PFSK-1 (cell line): ENCODE measurements around the gene STAB1.

Experiments
- FOXP2 ChIP-seq: optimal IDR thresholded peaks from 2 replicates; pipeline ENCODE3; 2011; ENCODE audit warnings: borderline replicate concordance, control low read depth, inconsistent platforms; ENCODE audit not compliant: insufficient read depth; ENCODE audit errors: extremely low read length, extremely low read depth
- POLR2AphosphoS5 ChIP-seq: IDR thresholded peaks from 2 replicates; pipeline ENCODE4 v1.6.1; 2012; ENCODE audit warnings: low read depth, mild to moderate bottlenecking, control low read depth, low read length, moderate library complexity
- REST ChIP-seq, 2 experiments: IDR thresholded peaks; 2 replicates each; pipeline versions ENCODE4 v1.6.1 to v1.8.0; 2011 to 2012; ENCODE audit warnings: low read depth in 2 of 2, low read length in 2 of 2, control low read depth in 1 of 2, inconsistent platforms in 1 of 2, mild to moderate bottlenecking in 1 of 2, moderate library complexity in 1 of 2; ENCODE audit not compliant: insufficient read depth in 1 of 2
- SIN3A ChIP-seq: IDR thresholded peaks from 2 replicates; pipeline ENCODE4 v1.6.1; 2012; ENCODE audit warnings: mild to moderate bottlenecking, low read length, moderate library complexity, borderline replicate concordance; ENCODE audit not compliant: insufficient read depth
- TAF1 ChIP-seq: IDR thresholded peaks from 2 replicates; pipeline ENCODE4 v1.6.1; 2012; ENCODE audit warnings: low read length, control low read depth, borderline replicate concordance; ENCODE audit not compliant: insufficient read depth

The STAB1 gene

GRCh38 chr3:52492059-52492458 lies 3.1 kb upstream of the STAB1 start:
- TF ChIP-seq POLR2AphosphoS5 (no peak), FOXP2 (no peak), SIN3A (no peak), REST (IDR thresholded peaks at IDR 0.05; ENCODE audit: insufficient read depth in 1 of 2, low read depth in 2 of 2, low read length in 2 of 2) (no peak), TAF1 (no peak)

- TF ChIP-seq SIN3A: no peak
- no peak for TF ChIP-seq REST (IDR thresholded peaks at IDR 0.05; ENCODE audit: insufficient read depth in 1 of 2, low read depth in 2 of 2, low read length in 2 of 2)
These were observed 1.7 kb upstream of the STAB1 start for GRCh38 chr3:52493232-52494017.

- TF ChIP-seq SIN3A (no peak), FOXP2 (no peak), POLR2AphosphoS5 (no peak), REST (IDR thresholded peaks at IDR 0.05; ENCODE audit: insufficient read depth in 1 of 2, low read depth in 2 of 2, low read length in 2 of 2) (no peak), TAF1 (no peak)
These were observed 693 bp upstream of the STAB1 start for GRCh38 chr3:52494445-52494844.

GRCh38 chr3:52495777-52496602 lies 852 bp downstream of the STAB1 start:
- no peak for TF ChIP-seq REST (IDR thresholded peaks at IDR 0.05; ENCODE audit: insufficient read depth in 1 of 2, low read depth in 2 of 2, low read length in 2 of 2)
- TF ChIP-seq SIN3A: no peak
- TF ChIP-seq FOXP2: no peak
- no peak for TF ChIP-seq TAF1
- no peak for TF ChIP-seq POLR2AphosphoS5
